Right ventricle myocardium superior (tissue), 1 donor: ENCODE measurements around the gene SLC30A3. TPM values are rescaled to one million over a fixed set of nuclear protein-coding genes. Genes with fewer than 3 reads are reported as not detected.
"Not testable (repeated sequence)": the region's sequence is repeated elsewhere in the genome, so short reads cannot be mapped to it uniquely, and the experiment has no call there.

Experiments
- ATAC-seq: fragments of 200-7000 bp; cut with Tn5 transposase; one replicate; pipeline ENCODE4 v1.9.1; 2020; ENCODE audit warnings: mild to moderate bottlenecking; ENCODE audit not compliant: poor library complexity
- DNase-seq: peaks from one replicate; pipeline ENCODE4 v3.0.0-alpha.2; 2020
- intact Hi-C: fragments of 100-400 bp; cut with DNase I; formaldehyde crosslinking; loops from one replicate; pipeline ENCODE4 v1.11.2; 2022
- long read RNA-seq: library from polyadenylated mRNA; unstranded; transcript quantifications from one replicate; pipeline ENCODE4 v2.0.0, GENCODE V29; 2021
- total RNA-seq: library from RNA; stranded (reverse); fragmentation: NEBNext Ultra II Directional; extraction: Animal tissue kit (Norgen Biotek cat#: 25700); gene quantifications from one replicate; pipeline ENCODE4 v1.2.1, GENCODE V29; 2021
- donor health status: DM: no; HTN: yes; CAD: no; lungs with severe emphysema.

Gene SLC30A3, protein sequence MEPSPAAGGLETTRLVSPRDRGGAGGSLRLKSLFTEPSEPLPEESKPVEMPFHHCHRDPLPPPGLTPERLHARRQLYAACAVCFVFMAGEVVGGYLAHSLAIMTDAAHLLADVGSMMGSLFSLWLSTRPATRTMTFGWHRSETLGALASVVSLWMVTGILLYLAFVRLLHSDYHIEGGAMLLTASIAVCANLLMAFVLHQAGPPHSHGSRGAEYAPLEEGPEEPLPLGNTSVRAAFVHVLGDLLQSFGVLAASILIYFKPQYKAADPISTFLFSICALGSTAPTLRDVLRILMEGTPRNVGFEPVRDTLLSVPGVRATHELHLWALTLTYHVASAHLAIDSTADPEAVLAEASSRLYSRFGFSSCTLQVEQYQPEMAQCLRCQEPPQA
- total RNA-seq, result 10.4 TPM
- long read RNA-seq, transcript SLC30A3-201 (8 exons, 2,260 nt), result major isoform, 22 of 43 reads
- long read RNA-seq, partial matches to known transcripts, result 5 of 43 reads
- long read RNA-seq, other reads (novel, unspliced or antisense), result 14 of 43 reads

DNA sequence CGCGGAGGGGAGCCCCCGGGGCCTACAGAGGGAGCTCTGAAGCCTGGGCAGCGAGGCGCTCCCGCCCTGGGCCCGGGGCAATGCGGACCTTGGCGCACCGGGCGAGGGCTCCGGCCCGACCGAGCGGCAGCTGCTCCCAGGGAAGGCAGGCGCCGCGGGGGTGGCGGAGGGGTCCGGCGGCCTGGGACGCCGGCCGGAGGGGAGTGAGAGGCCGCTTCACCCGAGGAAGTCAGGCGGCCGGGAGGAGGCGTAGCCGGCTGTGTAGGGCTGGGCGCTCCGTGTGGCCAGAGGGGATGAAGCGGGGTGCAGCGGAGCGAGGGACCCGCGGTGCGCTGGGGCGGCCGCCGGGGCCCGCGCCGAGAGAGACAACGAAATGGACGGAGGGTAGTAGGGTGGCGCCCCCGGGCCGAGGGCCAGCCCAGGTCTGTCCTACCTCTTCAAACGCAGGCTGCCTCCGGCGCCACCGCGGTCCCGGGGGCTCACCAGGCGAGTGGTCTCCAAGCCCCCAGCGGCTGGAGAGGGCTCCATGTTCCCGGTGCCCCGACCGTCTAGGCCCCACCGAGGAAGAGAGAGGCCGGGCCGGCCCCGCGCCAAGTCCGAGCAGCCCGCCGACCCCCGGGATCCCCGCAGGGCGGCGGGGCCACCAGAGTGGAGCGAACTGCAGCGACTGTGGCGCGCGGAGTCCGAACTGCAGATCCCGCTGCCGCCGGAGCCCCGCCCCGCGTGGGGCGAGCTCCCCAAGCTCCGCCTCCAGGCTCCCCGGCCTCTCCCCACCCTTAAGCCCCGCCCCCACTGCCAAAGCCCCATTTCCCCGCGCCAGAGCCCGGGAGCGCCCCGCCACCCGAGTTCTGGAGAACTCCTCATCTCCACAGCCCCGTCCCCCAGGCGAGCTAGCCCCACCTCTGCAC, at the start of gene SLC30A3:
Gene SLC30A3 (minus strand): TSS at position 669 of the 908 bp plus-strand sequence. CDS start 141 bp downstream, at position 528.
- intact Hi-C loops, result no loop called here
- peak; percentile 78 for DNase-seq
- ATAC-seq, result peak; percentile 89

DNA sequence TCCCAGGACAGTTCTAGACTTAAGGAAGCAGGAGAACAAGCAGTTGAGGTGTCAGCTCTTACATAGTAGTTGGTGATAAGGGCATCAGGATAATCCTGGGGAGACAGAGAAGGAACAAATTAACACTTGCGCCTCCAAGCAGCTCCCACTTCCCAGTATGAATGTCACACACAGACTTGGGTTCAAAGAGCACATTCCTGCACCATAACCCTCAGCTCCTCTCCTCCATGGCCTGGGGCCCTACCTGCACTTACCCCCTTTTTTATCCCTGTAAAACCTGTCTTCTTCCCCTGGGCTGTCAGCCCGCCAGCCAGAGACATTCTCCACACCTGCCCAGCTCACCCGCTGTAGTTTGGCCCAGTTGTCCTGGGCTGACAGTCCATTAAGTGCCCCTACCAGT, 49.3 kb upstream of the SLC30A3 start:
- DNase-seq (no peak), ATAC-seq (peak; percentile 2)
- intact Hi-C loops, result no loop called here

DNA sequence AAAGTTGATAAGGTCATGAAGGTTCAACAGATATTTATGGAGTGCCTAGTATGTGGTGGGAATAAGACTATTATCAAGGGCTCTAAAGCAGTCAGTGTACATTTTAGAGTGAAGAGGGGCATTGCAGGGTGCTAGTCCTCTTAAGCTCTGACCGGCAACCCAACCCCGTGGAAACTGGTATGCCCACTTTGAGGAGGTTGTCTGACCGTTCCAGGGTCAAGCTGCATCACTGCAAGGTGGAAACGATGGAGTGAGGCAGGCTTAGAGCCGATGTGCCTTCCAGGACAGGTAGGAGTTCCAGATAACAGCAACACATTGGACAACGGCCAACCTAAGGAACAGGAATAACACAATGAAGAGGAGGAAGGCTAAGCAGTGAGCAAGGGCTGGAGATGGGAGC, 46.8 kb upstream of the SLC30A3 start:
- no peak for DNase-seq
- intact Hi-C loops, result no loop called here
- ATAC-seq, result no peak

DNA sequence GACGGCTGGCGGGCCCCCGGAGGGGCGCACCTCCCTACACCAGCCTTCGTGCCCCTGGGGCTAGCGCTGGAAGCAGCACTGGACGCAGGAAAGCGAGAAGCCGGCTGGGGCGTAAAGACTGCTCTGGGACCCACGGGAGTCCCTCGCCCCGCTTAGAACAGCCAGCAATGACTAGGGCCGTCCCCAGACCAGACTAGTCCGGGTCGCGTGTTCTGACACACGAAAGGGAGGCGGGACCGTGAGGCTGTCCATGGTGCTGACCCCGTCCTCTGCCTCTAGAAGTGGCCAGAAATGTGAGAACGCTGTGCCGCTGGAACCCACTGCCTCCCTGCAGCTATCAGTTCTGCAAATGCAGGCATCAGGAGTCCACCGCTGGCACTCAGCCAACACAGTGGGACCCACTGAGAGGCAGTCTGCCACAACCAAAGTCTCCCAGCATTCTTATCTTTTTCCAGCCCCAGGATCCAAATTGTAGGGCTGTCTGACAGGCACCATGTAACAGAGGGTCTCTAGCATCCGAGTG, 45.6 kb upstream of the SLC30A3 start, which contains the start of gene UCN:
Gene UCN (minus strand): TSS at position 87 of the 523 bp plus-strand sequence. CDS start 550 bp downstream, outside the sequence.
- intact Hi-C loops, result no loop called here
- ATAC-seq, result peak; percentile 17
- peak; percentile 67 for DNase-seq

DNA sequence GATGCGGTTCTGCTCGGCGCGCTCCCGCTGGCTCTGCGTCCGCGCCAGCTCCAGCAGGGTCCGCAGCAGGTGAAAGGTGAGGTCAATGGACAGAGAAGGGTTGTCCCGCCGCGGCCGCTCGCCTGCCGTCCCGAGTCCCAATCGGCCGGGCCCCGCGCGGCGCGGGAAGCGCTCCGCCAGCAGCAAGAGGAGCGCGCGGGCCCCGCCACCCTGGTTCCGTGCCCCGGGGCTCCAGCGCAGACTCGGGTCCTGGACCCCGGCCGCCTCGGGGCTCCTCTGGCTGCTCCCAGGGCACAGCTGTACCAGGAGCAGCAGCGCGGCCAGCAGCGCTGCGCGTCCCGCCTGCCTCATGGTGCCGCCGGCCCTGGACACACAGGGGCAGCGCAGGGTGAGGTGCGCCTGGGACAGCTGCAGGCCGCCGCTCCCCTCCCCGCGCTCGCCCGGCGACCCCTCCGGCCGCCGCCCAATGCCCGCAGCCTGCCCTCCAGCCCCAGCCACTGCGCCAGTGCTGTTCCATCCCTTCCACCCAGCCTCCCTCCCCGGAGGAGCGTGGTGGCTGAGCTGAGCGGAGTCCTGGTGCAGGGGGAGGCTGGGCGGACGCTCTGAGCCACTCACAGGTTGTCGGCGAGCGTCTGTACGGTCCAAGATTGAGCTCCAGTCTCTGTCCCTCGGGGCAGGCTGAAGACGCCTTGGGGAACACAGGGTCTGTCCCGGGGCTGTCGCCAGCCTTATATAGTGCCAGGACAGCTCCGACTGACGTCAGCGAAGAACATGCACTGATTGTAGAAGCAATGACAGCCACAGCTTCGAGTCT, 44.9 kb upstream of the SLC30A3 start:
- ATAC-seq (peak; percentile 1), DNase-seq (no peak)
- intact Hi-C loops, result no loop called here

DNA sequence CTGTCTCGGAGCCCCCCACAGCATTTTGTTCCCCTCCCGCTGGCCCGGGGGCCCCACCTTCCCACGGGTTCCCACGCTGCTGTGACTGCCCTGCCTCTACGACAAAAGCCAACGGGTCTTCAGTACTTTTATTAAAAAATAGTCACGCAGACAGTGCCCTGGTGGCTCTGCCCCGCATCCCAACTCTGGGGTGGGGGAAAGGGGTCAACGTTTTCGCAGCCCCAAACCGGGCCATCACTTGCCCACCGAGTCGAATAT, 44.4 kb upstream of the SLC30A3 start:
- intact Hi-C loops, result no loop called here
- no peak for DNase-seq
- no peak for ATAC-seq

DNA sequence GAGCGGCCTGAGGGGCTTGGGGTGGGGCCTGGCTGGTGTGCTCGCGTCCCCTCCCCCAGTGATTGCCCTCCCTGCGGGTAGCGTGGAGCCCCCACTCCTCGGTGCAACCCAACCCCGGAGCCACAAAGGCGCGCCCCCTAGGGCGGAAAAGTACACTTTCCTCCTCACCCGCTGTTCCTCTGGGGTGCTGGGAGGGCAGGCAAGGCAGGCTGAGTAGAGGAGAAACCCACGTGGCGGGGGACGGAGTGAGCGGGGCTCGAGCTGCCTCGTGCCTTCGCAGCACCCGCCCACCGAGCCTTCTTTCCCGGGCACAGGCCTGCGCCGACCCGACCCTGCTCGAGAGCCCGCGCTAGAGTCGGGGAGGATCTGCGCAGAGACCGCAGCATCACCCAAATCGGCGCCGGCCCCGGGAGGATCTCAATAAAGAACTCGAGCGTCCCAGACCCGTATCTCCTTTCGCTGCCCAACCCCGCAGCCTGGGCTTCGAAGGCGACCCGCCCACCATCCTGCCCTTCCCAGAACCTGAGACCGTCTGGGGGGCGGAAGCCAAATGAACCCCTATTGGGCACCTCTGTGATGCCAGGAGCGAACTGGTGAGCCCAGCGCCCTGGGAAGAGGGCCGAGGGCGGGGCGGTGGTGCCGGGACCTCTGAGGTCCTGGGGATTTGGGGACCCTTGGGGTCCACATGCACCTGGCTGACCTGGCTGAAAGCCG, 43.9 kb upstream of the SLC30A3 start:
- DNase-seq, result no peak
- no peak for ATAC-seq
- intact Hi-C loops, result no loop called here

DNA sequence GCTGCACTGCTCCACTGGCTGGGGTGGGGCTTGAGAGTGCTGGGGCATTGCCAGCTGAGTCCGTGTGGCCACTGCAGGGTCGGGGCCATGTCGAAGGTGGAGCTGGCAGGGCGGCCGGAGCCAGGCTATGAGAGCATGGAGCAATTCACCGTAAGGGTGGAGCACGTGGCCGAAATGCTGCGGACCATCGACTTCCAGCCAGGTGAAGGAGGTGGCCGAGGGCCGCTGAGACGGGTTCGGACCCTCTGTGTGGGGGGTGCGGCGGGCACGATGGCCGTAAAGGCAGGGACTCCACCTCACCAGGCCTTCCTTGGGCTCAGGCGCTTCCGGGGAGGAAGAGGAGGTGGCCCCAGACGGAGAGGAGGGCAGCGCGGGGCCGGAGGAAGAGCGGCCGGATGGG, 43.3 kb upstream of the SLC30A3 start:
- DNase-seq (no peak), ATAC-seq (no peak)
- intact Hi-C loops, result no loop called here

DNA sequence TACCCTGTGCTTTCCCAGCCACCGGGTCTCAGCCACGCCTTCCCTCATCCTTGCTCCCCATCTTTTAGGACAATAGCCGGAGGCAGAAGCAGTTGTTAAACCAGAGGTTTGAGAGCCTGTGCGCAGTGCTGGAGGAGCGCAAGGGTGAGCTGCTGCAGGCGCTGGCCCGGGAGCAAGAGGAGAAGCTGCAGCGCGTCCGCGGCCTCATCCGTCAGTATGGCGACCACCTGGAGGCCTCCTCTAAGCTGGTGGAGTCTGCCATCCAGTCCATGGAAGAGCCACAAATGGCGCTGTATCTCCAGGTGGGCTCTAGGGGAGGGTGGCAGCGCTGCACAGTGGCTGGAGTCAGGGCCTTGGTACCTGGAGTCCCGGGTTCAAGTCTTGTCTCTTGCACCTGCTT, 42.7 kb upstream of the SLC30A3 start:
- no peak for ATAC-seq
- intact Hi-C loops, result no loop called here
- DNase-seq, result no peak

DNA sequence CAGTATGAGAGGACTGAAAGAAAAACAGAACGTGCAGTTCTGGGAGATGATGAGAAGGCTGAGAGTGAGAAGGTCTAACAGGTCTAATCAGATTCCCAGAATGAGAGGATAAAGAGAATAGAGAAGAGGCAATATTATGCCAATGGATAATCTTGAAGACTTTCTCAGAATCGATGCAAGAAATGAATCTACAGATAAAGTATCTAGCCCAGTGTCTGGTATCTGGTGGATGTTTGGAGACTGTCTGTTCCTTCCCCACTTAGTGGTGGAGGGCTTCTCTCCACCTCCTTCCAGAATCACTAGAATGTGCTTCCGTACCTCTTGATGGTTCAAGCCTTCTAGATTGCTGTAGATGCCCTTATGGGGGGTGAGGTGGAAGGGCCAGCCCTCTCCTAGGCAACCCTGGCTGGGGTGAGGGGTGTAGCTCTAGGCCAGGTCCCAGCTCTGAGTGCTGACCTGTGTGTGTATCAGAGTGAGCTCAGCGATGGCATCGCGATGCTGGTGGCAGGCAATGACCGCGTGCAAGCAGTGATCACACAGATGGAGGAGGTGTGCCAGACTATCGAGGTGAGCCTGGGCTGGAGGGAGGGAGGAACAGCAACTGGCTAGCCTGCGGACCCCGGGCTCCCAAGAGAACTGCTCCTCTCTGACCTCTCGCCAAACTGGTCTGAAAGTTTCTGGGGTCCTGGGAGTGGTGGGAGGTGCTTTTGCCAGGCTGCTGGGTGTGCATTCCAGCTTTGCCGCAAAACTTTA, 41.8 kb upstream of the SLC30A3 start:
- no peak for ATAC-seq
- intact Hi-C loops, result no loop called here
- DNase-seq, result no peak

DNA sequence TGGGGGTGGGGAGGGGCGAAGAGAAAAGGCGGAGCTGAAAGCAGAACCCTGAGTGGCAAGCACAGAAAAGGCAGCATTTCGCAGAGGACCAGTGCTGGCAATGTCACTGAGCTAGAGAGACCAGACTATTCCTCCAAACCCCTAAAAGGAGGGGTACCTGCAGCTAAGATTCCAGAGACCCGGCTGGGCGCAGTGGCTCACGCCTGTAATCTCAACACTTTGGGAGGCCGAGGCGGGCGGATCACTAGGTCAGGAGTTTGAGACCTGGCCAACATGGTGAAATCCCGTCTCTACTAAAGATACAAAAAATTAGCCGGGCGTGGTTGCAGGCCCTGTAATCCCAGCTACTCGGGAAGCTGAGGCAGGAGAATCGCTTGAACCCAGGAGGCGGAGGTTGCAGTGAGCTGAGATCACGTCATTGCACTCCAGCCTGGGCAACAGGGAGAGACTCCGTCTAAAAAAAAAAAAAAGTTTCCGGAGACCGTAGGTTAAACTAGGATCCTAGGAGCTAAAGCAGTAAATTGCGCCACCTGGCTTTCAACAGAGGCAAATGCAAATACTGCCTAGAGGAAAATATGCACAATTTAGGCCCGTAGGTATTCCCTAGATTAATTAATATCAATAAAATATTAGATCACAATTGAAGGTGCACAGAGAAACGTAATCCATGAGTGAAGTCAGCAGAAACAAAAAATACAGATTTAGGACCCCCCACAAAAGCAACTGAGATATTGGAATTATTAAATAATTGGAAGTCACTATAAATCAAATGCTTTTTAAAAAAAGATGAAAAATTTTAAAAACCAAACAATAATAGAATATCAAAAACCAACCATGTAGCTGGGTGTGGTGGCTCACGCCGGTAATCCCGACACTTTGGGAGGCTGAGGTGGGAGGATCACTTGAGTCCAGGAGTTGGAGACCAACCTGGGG, 40.5 kb upstream of the SLC30A3 start:
- ATAC-seq (peak; percentile 69), DNase-seq (peak; percentile 44)
- intact Hi-C loops, result no loop called here

DNA sequence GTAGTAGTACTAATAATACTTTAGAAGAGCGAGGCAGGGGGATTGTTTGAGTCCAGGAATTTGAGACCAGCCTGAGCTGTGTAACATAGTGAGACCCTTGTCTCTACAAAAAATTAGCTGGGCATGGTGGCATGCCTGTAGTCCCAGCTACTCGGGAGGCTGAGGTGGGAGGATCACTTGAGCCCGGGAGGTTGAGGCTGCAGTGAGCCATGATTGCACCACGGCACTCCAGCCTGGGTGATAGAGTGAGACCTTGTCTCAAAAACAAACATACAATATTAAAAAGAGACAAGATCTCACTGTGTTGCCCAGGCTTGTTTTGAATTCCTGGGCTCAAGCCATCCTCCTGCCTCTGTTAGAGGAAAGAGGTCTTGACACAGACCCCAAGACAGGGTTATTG, 37.8 kb upstream of the SLC30A3 start:
- ATAC-seq, intact Hi-C loops, DNase-seq: not testable (repeated sequence)

DNA sequence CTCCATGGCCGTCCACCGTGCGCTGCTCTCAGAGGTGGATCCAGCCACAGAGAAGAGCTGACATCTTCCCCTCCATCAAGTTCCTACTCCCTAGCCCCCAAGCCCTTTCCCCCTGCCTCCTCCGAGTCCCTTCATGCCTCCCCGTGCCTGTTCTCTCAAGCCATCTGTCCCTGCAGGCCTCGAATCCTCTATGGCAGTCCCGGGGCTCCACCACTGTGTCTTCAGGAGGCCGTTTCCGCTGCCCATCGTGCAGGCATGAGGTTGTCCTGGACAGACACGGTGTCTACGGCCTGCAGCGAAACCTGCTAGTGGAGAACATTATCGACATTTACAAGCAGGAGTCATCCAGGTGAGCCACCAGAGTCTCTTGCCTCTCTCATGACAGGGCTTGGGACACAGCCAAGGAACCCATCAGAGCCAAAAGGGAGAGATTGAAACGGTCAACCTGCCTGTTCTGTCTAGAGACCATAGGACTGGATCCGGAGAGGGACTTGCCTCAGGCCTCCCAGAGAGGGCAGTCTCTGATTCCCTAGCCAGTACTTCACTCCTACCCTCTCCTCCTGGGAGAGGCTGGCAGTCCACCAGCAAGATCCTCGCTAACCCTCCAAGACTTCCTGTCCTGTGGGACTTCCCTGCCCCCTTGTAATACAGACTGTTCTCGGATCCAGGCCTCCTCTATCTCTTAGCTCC, 35.7 kb upstream of the SLC30A3 start:
- ATAC-seq (no peak), DNase-seq (no peak)
- intact Hi-C loops, result no loop called here

DNA sequence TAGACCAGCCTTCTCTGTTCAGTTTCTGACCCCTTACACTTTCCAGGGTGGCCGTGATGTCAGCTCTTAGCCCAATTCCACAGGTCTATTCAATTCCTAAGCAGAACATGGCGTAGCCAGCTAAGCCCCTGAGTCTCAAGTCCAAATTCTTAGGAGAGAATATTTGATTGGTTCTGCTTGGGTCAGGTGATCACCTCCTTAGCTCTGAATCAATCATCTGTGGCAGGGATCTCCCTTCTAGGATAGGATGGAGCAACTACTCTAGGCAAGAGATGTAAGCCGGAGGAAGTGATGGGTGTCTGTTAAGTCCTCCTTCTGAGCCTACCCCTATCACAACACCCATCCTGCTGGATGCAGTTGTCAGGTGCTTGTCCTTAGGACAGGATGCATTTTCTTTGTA, 34.3 kb upstream of the SLC30A3 start:
- ATAC-seq, result no peak
- DNase-seq, result no peak
- intact Hi-C loops, result no loop called here

DNA sequence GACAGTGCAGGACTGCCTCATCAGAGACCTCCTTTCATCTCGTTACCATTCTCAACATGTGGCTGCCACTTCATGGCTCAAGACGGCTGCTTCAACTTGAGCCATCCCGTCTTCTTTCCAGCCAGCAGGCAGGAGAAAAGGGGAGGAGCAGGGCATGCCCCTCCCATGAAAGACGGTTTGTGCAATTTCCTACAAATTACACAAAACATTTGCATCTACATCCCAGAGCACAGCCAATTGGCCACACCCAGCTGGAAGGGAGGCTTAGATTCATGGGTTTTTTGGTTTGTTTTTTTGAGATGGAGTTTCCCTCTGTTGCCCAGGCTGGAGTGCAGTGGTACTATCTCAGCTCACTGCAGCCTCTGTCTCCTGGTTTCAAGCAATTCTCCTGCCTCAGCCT, 33.6 kb upstream of the SLC30A3 start:
- ATAC-seq, result no peak
- intact Hi-C loops, result no loop called here
- no peak for DNase-seq

DNA sequence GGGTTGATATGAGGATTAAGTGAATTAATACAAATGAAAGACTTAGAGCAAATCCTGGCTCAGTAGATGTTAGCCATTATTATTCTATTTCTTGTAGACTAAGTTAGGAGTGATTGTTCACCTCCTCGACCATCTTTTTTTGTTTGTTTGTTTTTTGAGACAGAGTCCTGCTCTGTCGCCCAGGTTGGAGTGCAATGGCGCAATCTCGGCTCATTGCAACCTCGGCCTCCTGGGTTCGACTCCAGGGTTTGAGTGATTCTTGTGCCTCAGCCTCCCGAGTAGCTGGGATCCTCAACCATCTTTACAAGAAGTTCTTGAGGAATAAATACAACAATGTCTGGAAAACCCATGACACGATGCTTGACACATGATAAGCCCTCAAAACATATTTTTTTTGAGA, 32.1 kb upstream of the SLC30A3 start:
- intact Hi-C loops, result no loop called here
- DNase-seq (no peak), ATAC-seq (no peak)
